ENCODE data around the gene NFATC2IP. TPM values are rescaled to one million over a fixed set of nuclear protein-coding genes. Genes with fewer than 3 reads are reported as not detected.
"Not testable (repeated sequence)": the region's sequence is repeated elsewhere in the genome, so short reads cannot be mapped to it uniquely, and the experiment has no call there.

NFATC2IP gene
- total RNA-seq, 1 donor from 2014 or later: 61.0 TPM

DNA sequence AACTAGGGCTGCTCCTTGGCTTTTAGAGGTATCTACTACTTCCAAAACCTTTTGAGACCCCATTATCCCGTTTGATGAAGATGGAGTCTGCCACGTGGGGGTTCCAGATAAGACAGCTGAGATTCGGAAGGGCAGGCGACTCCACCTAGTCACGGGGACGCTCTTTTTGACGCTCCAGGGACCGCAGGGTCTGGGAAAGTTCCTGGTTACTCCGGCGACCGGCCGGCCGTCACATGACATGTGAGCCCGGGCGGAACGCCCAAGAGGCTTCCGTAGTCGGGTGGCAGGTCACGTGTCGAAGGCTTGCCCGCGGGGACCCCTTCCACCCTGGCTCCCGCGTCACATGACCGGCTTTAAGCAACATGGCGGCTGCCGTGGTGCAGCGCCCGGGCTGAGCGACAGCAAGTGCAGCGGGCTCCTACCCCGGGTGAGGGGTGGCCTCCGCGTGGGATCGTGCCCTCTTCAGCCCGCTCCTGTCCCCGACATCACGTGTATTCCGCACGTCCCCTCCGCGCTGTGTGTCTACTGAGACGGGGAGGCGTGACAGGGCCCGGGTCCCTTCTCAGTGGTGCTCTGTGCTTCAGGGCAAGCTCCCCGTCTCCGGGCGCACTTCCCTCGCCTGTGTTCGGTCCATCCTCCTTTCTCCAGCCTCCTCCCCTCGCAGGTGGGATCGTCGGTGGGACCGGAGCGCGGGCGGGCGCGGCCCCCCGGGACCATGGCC lies 23.9 kb downstream of the NFATC2IP start, which contains the start of gene SPNS1:
TSS of gene SPNS1 (plus strand) at position 342 of the 721 bp plus-strand sequence. CDS start at position 716, 374 bp downstream.
- Mint-ChIP-seq H3K4me1 (ENCODE audit: unreplicated experiment) (peaks cover 8% of the 10 kb centered on the region), H3K27me3 (ENCODE audit: unreplicated experiment) (peaks cover 6% of the 10 kb centered on the region), H3K9me3 (ENCODE audit: unreplicated experiment) (no peaks in the 10 kb centered on the region), H3K27ac (ENCODE audit: unreplicated experiment) (peak within 1 kb of the TSS; percentile 93), H3K4me3 (ENCODE audit: unreplicated experiment) (peak within 1 kb of the TSS; percentile 95), H3K36me3 (ENCODE audit: low read depth, unreplicated experiment) (peaks cover 11% of the 10 kb centered on the region)
- TF ChIP-seq, protein P1, sequence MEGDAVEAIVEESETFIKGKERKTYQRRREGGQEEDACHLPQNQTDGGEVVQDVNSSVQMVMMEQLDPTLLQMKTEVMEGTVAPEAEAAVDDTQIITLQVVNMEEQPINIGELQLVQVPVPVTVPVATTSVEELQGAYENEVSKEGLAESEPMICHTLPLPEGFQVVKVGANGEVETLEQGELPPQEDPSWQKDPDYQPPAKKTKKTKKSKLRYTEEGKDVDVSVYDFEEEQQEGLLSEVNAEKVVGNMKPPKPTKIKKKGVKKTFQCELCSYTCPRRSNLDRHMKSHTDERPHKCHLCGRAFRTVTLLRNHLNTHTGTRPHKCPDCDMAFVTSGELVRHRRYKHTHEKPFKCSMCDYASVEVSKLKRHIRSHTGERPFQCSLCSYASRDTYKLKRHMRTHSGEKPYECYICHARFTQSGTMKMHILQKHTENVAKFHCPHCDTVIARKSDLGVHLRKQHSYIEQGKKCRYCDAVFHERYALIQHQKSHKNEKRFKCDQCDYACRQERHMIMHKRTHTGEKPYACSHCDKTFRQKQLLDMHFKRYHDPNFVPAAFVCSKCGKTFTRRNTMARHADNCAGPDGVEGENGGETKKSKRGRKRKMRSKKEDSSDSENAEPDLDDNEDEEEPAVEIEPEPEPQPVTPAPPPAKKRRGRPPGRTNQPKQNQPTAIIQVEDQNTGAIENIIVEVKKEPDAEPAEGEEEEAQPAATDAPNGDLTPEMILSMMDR (IDR thresholded peaks at IDR 0.05; ENCODE audit: unreplicated experiment): no peak
- DNase-seq (ENCODE audit: low spot score): peak; percentile 94

DNA sequence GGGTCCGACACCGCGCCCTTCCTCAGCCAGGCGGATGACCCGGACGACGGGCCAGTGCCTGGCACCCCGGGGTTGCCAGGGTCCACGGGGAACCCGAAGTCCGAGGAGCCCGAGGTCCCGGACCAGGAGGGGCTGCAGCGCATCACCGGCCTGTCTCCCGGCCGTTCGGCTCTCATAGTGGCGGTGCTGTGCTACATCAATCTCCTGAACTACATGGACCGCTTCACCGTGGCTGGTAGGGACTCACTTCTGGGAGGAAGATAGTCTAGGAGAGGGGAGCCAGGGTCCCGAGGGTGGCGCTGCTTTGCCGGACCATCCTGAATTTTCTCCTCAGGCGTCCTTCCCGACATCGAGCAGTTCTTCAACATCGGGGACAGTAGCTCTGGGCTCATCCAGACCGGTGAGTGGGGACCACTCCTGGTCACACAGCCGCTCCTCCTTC lies 24.4 kb downstream of the NFATC2IP start:
- no peak for DNase-seq (ENCODE audit: low spot score)
- H3K9me3 Mint-ChIP-seq (ENCODE audit: unreplicated experiment): no peaks in the 10 kb centered on the region
- H3K36me3 Mint-ChIP-seq (ENCODE audit: low read depth, unreplicated experiment): peaks cover 11% of the 10 kb centered on the region
- peaks cover 8% of the 10 kb centered on the region for H3K4me1 Mint-ChIP-seq (ENCODE audit: unreplicated experiment)
- H3K27ac Mint-ChIP-seq (ENCODE audit: unreplicated experiment): no peak overlapping the region
- TF ChIP-seq, protein P1 (IDR thresholded peaks at IDR 0.05; ENCODE audit: unreplicated experiment): no peak
- H3K27me3 Mint-ChIP-seq (ENCODE audit: unreplicated experiment): peaks cover 6% of the 10 kb centered on the region
- H3K4me3 Mint-ChIP-seq (ENCODE audit: unreplicated experiment): peak overlapping the region; percentile 95

- Mint-ChIP-seq H3K27me3 (ENCODE audit: unreplicated experiment) (peaks cover 7% of the 10 kb centered on the region), H3K36me3 (ENCODE audit: low read depth, unreplicated experiment) (peaks cover 27% of the 10 kb centered on the region), H3K9me3 (ENCODE audit: unreplicated experiment) (no peaks in the 10 kb centered on the region), H3K4me1 (ENCODE audit: unreplicated experiment) (peaks cover 8% of the 10 kb centered on the region), H3K4me3 (ENCODE audit: unreplicated experiment) (no peak overlapping the region), H3K27ac (ENCODE audit: unreplicated experiment) (no peak overlapping the region)
- DNase-seq (ENCODE audit: low spot score): no peak
- TF ChIP-seq, protein P1 (IDR thresholded peaks at IDR 0.05; ENCODE audit: unreplicated experiment): no peak
These were observed 27.2 kb downstream of the NFATC2IP start for GRCh38 chr16:28977703-28978662.

DNA sequence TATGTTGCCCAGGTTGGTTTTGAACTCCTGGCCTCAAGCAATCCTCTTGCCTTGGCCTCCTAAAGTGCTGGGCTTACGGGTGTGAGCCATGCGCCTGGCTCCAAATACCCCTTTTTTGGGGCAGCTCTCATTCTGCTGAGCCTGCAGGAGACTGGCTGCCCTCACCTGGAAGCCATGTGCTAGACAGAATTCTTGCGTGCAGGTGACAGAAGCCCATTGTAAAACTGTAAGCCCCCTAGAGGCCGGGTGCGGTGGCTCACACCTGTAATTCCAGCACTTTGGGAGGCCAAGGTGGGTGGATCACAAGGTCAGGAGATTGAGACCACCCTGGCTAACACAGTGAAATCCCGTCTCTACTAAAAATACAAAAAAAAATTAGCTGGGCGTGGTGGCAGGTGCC lies 29.6 kb downstream of the NFATC2IP start:
- not testable (repeated sequence) for H3K27ac Mint-ChIP-seq (ENCODE audit: unreplicated experiment); H3K4me3 Mint-ChIP-seq (ENCODE audit: unreplicated experiment); H3K9me3 Mint-ChIP-seq (ENCODE audit: unreplicated experiment); H3K27me3 Mint-ChIP-seq (ENCODE audit: unreplicated experiment); H3K4me1 Mint-ChIP-seq (ENCODE audit: unreplicated experiment); DNase-seq (ENCODE audit: low spot score)
- H3K36me3 Mint-ChIP-seq (ENCODE audit: low read depth, unreplicated experiment): peaks cover 38% of the 10 kb centered on the region

DNA sequence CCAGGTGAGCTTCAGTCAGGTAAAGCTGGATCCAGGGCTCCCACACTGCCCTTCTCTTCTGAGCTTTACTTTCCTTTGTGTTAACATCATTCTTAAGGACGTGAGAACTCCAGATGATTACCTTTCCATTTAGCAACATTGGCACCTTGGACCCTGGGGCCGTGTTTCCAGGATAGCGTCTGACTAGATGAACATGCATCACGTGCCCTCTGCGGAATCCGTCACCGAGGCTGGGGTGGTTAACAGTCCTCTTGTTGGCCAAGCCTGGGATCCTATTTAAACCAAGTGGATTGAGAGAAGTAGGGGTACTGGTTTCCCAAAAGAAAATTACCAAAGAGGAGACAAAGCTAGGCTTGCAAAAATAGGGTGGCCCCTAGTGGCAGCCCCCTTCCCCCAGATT lies 30.2 kb downstream of the NFATC2IP start:
- no peak for DNase-seq (ENCODE audit: low spot score)
- no peaks in the 10 kb centered on the region for H3K9me3 Mint-ChIP-seq (ENCODE audit: unreplicated experiment)
- H3K4me1 Mint-ChIP-seq (ENCODE audit: unreplicated experiment): peaks cover under 1% of the 10 kb centered on the region
- peaks cover 32% of the 10 kb centered on the region for H3K36me3 Mint-ChIP-seq (ENCODE audit: low read depth, unreplicated experiment)
- no peak overlapping the region for H3K27ac Mint-ChIP-seq (ENCODE audit: unreplicated experiment)
- H3K27me3 Mint-ChIP-seq (ENCODE audit: unreplicated experiment): peaks cover 5% of the 10 kb centered on the region
- TF ChIP-seq, protein P1 (IDR thresholded peaks at IDR 0.05; ENCODE audit: unreplicated experiment): no peak
- peak overlapping the region; percentile 62 for H3K4me3 Mint-ChIP-seq (ENCODE audit: unreplicated experiment)
